Keratinocyte (primary cell): Measurements from ENCODE around the gene FHIP1A.

Source experiments
- EZH2 ChIP-seq: IDR thresholded peaks from one replicate; pipeline ENCODE4 v1.6.1; 2012; ENCODE audit warnings: inconsistent platforms, mild to moderate bottlenecking, low read length, moderate library complexity
- TF ChIP-seq, protein P1 (sequence below), 3 experiments: IDR thresholded peaks in 1 of 3; conservative IDR thresholded peaks in 1 of 3; optimal IDR thresholded peaks in 1 of 3; 2 replicates in 2 of 3; 3 replicates in 1 of 3; pipeline versions ENCODE3 to v1.5.1; 2011; ENCODE audit warnings: low read length in 3 of 3, mild to moderate bottlenecking in 3 of 3, moderate library complexity in 2 of 3, control low read depth in 1 of 3, inconsistent platforms in 1 of 3; ENCODE audit not compliant: insufficient read depth in 2 of 3; ENCODE audit errors: extremely low read depth in 1 of 3

DNA sequence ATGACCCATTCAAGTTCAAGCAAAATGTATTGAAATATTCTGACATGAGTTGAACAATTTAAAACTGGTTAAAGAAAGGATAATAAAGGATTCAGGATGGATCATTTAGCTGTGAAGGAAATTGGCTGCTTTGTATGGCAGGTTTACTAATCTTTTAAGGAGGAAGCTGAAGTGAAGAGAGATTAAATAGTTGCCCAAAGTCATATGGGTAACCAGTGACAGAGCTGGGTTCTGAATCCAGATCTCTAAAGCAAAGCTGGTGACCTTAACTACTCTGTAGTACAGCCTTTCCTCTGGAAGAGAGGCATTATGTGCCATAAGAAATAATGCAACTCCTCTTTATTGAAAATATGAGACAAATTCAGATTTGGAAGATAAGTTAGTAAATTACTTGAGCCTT, 22.8 kb downstream of the FHIP1A start:
- TF ChIP-seq, protein P1, sequence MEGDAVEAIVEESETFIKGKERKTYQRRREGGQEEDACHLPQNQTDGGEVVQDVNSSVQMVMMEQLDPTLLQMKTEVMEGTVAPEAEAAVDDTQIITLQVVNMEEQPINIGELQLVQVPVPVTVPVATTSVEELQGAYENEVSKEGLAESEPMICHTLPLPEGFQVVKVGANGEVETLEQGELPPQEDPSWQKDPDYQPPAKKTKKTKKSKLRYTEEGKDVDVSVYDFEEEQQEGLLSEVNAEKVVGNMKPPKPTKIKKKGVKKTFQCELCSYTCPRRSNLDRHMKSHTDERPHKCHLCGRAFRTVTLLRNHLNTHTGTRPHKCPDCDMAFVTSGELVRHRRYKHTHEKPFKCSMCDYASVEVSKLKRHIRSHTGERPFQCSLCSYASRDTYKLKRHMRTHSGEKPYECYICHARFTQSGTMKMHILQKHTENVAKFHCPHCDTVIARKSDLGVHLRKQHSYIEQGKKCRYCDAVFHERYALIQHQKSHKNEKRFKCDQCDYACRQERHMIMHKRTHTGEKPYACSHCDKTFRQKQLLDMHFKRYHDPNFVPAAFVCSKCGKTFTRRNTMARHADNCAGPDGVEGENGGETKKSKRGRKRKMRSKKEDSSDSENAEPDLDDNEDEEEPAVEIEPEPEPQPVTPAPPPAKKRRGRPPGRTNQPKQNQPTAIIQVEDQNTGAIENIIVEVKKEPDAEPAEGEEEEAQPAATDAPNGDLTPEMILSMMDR (optimal IDR thresholded peaks at IDR 0.05 in 1 of 3, IDR thresholded peaks at IDR 0.05 in 1 of 3, conservative IDR thresholded peaks at IDR 0.05 in 1 of 3; ENCODE audit: extremely low read depth in 1 of 3, insufficient read depth in 2 of 3, low read length in 3 of 3): no peak
- no peak for TF ChIP-seq EZH2
